ENCODE measurements around the gene PLB1.

The PLB1 gene

GRCh38 chr2:28496781-28497180 lies 921 bp downstream of the PLB1 start:
- H2AFZ ChIP-seq (ENCODE audit: low read length) = no peak overlapping the region
- no peaks in the 10 kb centered on the region for H3K9me2 ChIP-seq (replicated peaks; ENCODE audit: low read depth, low read length)
- no peaks in the 10 kb centered on the region for H4K20me1 ChIP-seq (ENCODE audit: insufficient read depth, low read length, poor library complexity, severe bottlenecking)
- H3K4me1 ChIP-seq (ENCODE audit: insufficient read depth, low read length, poor library complexity, severe bottlenecking) = no peaks in the 10 kb centered on the region
- no peaks in the 10 kb centered on the region for H3F3A ChIP-seq (ENCODE audit: low read depth)
- no peak for TF ChIP-seq EZH2phosphoT487 (IDR thresholded peaks at IDR 0.05; ENCODE audit: borderline replicate concordance)
- TF ChIP-seq CTCF (conservative IDR thresholded peaks at IDR 0.05; ENCODE audit: low read length) = no peak
- no peaks in the 10 kb centered on the region for H3K36me3 ChIP-seq (ENCODE audit: insufficient read depth, low read length)
- H3K79me2 ChIP-seq (ENCODE audit: insufficient read depth, low read length) = no peaks in the 10 kb centered on the region
- no peak overlapping the region for H3K4me3 ChIP-seq (ENCODE audit: low read length, poor library complexity, severe bottlenecking)
- H3K9ac ChIP-seq (ENCODE audit: low read depth, low read length, poor library complexity, severe bottlenecking) = no peak overlapping the region
- no peaks in the 10 kb centered on the region for H3K27me3 ChIP-seq (ENCODE audit: insufficient read depth, low read length, poor library complexity, severe bottlenecking)
- no peak overlapping the region for H3K4me2 ChIP-seq (ENCODE audit: low read depth, low read length, poor library complexity, severe bottlenecking)
- no peaks in the 10 kb centered on the region for H3K9me3 ChIP-seq (ENCODE audit: insufficient read depth, low read depth, low read length)

GRCh38 chr2:28497206-28497605 lies 1.3 kb downstream of the PLB1 start:
- no peaks in the 10 kb centered on the region for H3K9me2 ChIP-seq (replicated peaks; ENCODE audit: low read depth, low read length)
- no peak overlapping the region for H2AFZ ChIP-seq (ENCODE audit: low read length)
- no peaks in the 10 kb centered on the region for H3K36me3 ChIP-seq (ENCODE audit: insufficient read depth, low read length)
- H3K4me3 ChIP-seq (ENCODE audit: low read length, poor library complexity, severe bottlenecking) = no peak overlapping the region
- no peaks in the 10 kb centered on the region for H3F3A ChIP-seq (ENCODE audit: low read depth)
- H3K9ac ChIP-seq (ENCODE audit: low read depth, low read length, poor library complexity, severe bottlenecking) = no peak overlapping the region
- TF ChIP-seq EZH2phosphoT487 (IDR thresholded peaks at IDR 0.05; ENCODE audit: borderline replicate concordance) (no peak), CTCF (conservative IDR thresholded peaks at IDR 0.05; ENCODE audit: low read length) (no peak)
- H3K4me1 ChIP-seq (ENCODE audit: insufficient read depth, low read length, poor library complexity, severe bottlenecking) = no peaks in the 10 kb centered on the region
- H3K4me2 ChIP-seq (ENCODE audit: low read depth, low read length, poor library complexity, severe bottlenecking) = no peak overlapping the region
- no peaks in the 10 kb centered on the region for H3K79me2 ChIP-seq (ENCODE audit: insufficient read depth, low read length)
- H3K9me3 ChIP-seq (ENCODE audit: insufficient read depth, low read depth, low read length) = no peaks in the 10 kb centered on the region
- no peaks in the 10 kb centered on the region for H4K20me1 ChIP-seq (ENCODE audit: insufficient read depth, low read length, poor library complexity, severe bottlenecking)
- H3K27me3 ChIP-seq (ENCODE audit: insufficient read depth, low read length, poor library complexity, severe bottlenecking) = no peaks in the 10 kb centered on the region

GRCh38 chr2:28499282-28499681 lies 3.4 kb downstream of the PLB1 start:
- H3K4me2 ChIP-seq (ENCODE audit: low read depth, low read length, poor library complexity, severe bottlenecking) = no peak overlapping the region
- no peak overlapping the region for H3K9ac ChIP-seq (ENCODE audit: low read depth, low read length, poor library complexity, severe bottlenecking)
- H3K79me2 ChIP-seq (ENCODE audit: insufficient read depth, low read length) = no peaks in the 10 kb centered on the region
- no peaks in the 10 kb centered on the region for H3K36me3 ChIP-seq (ENCODE audit: insufficient read depth, low read length)
- H3K4me1 ChIP-seq (ENCODE audit: insufficient read depth, low read length, poor library complexity, severe bottlenecking) = no peaks in the 10 kb centered on the region
- no peak for TF ChIP-seq CTCF (conservative IDR thresholded peaks at IDR 0.05; ENCODE audit: low read length)
- no peak for TF ChIP-seq EZH2phosphoT487 (IDR thresholded peaks at IDR 0.05; ENCODE audit: borderline replicate concordance)
- no peaks in the 10 kb centered on the region for H3K27me3 ChIP-seq (ENCODE audit: insufficient read depth, low read length, poor library complexity, severe bottlenecking)
- H2AFZ ChIP-seq (ENCODE audit: low read length) = no peak overlapping the region
- H4K20me1 ChIP-seq (ENCODE audit: insufficient read depth, low read length, poor library complexity, severe bottlenecking) = no peaks in the 10 kb centered on the region
- H3F3A ChIP-seq (ENCODE audit: low read depth) = no peaks in the 10 kb centered on the region
- no peaks in the 10 kb centered on the region for H3K9me2 ChIP-seq (replicated peaks; ENCODE audit: low read depth, low read length)
- no peaks in the 10 kb centered on the region for H3K9me3 ChIP-seq (ENCODE audit: insufficient read depth, low read depth, low read length)
- H3K4me3 ChIP-seq (ENCODE audit: low read length, poor library complexity, severe bottlenecking) = no peak overlapping the region
